ENCODE data around the gene NKG7.

- TF ChIP-seq CTCF (conservative IDR thresholded peaks at IDR 0.05) (no peak), EZH2 (IDR thresholded peaks at IDR 0.05; ENCODE audit: low read depth) (no peak)
These were observed 5.2 kb downstream of the NKG7 start for GRCh38 chr19:51367255-51367564.
